OCI-LY3 (cell line): ENCODE results near the gene KEAP1.

Experiments used
- EZH2phosphoT487 ChIP-seq: fragments of 200-600 bp; shearing (Covaris generic); IDR thresholded peaks from 2 replicates; pipeline ENCODE4 v1.6.1; 2018; ENCODE audit warnings: antibody characterized with exemption, mixed run types, low read depth
- TF ChIP-seq, protein P1 (sequence below): fragments of 200-600, 300-600 bp; sonication (generic); IDR thresholded peaks from 2 replicates; pipeline ENCODE4 v1.5.1; 2014; ENCODE audit warnings: antibody characterized with exemption, low read length, low read depth

DNA sequence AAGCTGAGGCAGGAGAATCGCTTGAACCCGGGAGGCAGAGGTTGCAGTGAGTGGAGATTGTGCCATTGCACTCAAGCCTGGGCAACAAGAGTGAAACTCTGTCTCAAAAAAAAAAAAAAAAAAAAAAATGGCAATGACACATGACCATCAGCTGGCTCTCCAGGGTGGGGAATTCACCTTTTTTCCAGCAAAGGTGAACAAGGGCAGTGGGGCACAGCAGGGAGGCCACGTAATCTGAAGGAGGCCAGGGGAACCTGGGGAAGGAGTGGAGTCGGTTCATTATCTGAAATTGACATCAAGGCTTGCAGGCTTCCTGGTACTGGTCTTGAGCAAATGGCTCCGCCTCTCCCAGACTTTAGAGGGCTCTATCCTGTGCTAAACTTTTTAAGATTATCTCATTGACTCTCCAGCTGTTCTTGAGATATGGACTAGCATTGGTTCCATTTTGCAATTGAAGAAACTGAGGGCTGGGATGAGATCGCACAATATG is 28.1 kb downstream of the KEAP1 start:
- TF ChIP-seq, protein P1, sequence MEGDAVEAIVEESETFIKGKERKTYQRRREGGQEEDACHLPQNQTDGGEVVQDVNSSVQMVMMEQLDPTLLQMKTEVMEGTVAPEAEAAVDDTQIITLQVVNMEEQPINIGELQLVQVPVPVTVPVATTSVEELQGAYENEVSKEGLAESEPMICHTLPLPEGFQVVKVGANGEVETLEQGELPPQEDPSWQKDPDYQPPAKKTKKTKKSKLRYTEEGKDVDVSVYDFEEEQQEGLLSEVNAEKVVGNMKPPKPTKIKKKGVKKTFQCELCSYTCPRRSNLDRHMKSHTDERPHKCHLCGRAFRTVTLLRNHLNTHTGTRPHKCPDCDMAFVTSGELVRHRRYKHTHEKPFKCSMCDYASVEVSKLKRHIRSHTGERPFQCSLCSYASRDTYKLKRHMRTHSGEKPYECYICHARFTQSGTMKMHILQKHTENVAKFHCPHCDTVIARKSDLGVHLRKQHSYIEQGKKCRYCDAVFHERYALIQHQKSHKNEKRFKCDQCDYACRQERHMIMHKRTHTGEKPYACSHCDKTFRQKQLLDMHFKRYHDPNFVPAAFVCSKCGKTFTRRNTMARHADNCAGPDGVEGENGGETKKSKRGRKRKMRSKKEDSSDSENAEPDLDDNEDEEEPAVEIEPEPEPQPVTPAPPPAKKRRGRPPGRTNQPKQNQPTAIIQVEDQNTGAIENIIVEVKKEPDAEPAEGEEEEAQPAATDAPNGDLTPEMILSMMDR = no peak
- TF ChIP-seq EZH2phosphoT487 = no peak
